Dendritic cell treated with granulocyte-macrophage colony-stimulating factor and Interleukin-4, amounts not matched to agents 40 ng/mL and 50 ng/mL, for 4 days (primary cell): ENCODE results near the gene RBMS3.

Source experiments
- H3K27ac Mint-ChIP-seq: one replicate; pipeline ENCODE4 v1.8.0; 2022; ENCODE audit warnings: mild to moderate bottlenecking, mixed read lengths
- H3K27me3 Mint-ChIP-seq: one replicate; pipeline ENCODE4 v1.8.0; 2022; ENCODE audit warnings: mild to moderate bottlenecking, mixed read lengths
- H3K36me3 Mint-ChIP-seq: one replicate; pipeline ENCODE4 v1.8.0; 2022; ENCODE audit warnings: low read depth, mixed read lengths
- H3K4me1 Mint-ChIP-seq: one replicate; pipeline ENCODE4 v1.8.0; 2022; ENCODE audit warnings: low read depth, mixed read lengths
- H3K4me3 Mint-ChIP-seq: one replicate; pipeline ENCODE4 v1.8.0; 2022; ENCODE audit warnings: mild to moderate bottlenecking, moderate library complexity, mixed read lengths
- H3K9me3 Mint-ChIP-seq: one replicate; pipeline ENCODE4 v1.8.0; 2022; ENCODE audit warnings: mixed read lengths
- intact Hi-C: fragments of 100-400 bp; cut with micrococcal nuclease; formaldehyde crosslinking; loops from one replicate; pipeline ENCODE4 v1.15.0; 2022

Gene RBMS3

DNA sequence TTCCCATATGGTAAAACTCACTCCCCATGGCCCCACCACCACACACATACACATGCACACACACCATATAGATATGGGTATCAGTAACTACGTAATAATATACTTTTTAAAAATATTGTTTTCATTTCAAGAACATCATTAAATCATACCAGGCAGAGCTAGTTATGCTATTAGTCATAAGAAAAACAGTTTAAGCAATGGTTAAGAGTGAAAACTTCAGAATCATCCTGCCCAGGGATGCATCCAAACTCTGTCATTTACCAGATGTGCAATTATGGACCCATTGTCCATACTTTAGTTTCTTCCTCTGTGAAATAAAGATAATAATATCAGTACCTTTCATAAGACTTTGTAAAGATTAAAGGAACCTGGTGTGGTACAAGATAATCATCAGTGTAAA, 608.3 kb downstream of the RBMS3 start:
- intact Hi-C loops, result no loop called here
- H3K4me3 Mint-ChIP-seq, result no peak overlapping the region
- no peaks in the 10 kb centered on the region for H3K36me3 Mint-ChIP-seq
- H3K9me3 Mint-ChIP-seq, result peaks cover 9% of the 10 kb centered on the region
- H3K4me1 Mint-ChIP-seq, result no peaks in the 10 kb centered on the region
- H3K27ac Mint-ChIP-seq, result no peak overlapping the region
- H3K27me3 Mint-ChIP-seq, result no peaks in the 10 kb centered on the region

DNA sequence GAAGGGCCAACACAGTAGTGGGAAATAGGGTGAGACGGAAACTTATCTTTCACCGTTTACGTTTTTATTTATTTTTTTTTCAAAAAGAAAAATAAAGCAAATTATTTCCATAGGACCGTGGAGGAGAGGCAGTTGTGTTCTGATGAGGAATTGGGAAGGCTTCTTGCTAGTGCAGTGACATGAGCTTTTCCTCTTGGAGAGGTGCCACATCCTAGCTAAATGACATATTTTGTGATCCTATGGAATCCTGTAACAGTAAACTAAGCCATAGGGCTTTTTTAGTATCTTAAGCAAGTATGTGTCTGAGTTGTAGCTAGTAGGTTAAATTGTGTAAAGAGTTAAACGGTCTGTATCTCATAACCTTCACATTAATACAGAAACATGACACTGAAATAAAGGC, 609.9 kb downstream of the RBMS3 start:
- Mint-ChIP-seq H3K4me1 (no peaks in the 10 kb centered on the region), H3K36me3 (no peaks in the 10 kb centered on the region), H3K9me3 (peaks cover 9% of the 10 kb centered on the region), H3K27ac (no peak overlapping the region), H3K27me3 (no peaks in the 10 kb centered on the region), H3K4me3 (no peak overlapping the region)
- intact Hi-C loops, result no loop called here

DNA sequence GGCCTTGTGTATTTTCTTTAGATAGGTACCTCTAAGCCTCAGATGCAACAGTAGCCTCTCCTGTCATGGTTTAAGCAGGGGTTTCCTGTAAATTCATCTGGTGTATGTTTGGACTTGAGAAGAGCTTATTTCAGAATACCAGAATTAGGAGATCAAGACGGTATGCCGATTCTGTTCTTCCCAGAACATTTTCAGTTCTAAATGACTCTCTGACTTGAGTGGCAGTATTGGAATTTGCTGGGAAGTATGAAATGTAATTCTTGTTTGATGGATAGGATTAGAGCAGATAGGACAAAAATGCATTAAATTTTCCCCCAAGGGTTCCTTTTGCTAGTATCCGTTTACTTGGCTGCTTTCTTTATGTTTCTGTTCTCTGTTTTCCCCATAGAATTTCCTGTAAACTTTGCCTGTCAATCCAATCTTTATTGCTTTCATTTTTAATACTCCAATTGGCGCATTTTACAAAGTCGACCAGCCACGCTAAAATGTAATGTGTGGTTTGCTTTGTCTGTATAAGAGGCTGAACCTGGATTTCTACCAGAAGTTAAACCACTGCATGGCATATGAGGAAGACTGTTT, 612.2 kb downstream of the RBMS3 start:
- Mint-ChIP-seq H3K27me3 (no peaks in the 10 kb centered on the region), H3K9me3 (peaks cover 9% of the 10 kb centered on the region), H3K36me3 (no peaks in the 10 kb centered on the region), H3K4me1 (no peaks in the 10 kb centered on the region), H3K4me3 (no peak overlapping the region), H3K27ac (no peak overlapping the region)
- intact Hi-C loops, result no loop called here

- Mint-ChIP-seq H3K36me3 (no peaks in the 10 kb centered on the region), H3K27me3 (no peaks in the 10 kb centered on the region), H3K4me1 (no peaks in the 10 kb centered on the region), H3K4me3 (no peak overlapping the region), H3K9me3 (no peaks in the 10 kb centered on the region), H3K27ac (no peak overlapping the region)
- intact Hi-C loops, result no loop called here
These were observed 616.0 kb downstream of the RBMS3 start for GRCh38 chr3:29896856-29897255.

GRCh38 chr3:29898171-29898965, 617.5 kb downstream of the RBMS3 start:
- Mint-ChIP-seq H3K4me3 (no peak overlapping the region), H3K4me1 (no peaks in the 10 kb centered on the region), H3K36me3 (no peaks in the 10 kb centered on the region), H3K9me3 (no peaks in the 10 kb centered on the region), H3K27me3 (no peaks in the 10 kb centered on the region), H3K27ac (no peak overlapping the region)
- intact Hi-C loops, result no loop called here

DNA sequence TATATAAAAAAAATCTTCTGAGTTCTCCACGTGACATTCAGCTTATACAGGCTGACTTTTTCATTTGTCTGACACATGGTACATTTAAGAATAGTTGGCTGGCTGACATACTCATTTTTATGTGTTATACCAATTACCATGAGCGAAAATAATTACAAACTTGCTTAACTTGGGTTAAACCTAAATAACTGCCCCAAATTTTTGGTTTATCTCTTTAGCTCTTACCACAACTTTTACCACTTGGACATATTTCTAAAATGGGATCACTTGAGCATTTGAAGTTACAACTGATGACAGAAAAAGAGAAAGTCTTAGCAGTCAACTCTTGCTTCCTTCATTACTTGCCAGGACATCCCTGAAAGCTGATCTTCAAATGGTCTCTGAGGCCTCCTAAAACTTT, 618.1 kb downstream of the RBMS3 start:
- H3K27me3 Mint-ChIP-seq, result no peaks in the 10 kb centered on the region
- intact Hi-C loops, result no loop called here
- H3K4me3 Mint-ChIP-seq, result no peak overlapping the region
- H3K4me1 Mint-ChIP-seq, result no peaks in the 10 kb centered on the region
- H3K27ac Mint-ChIP-seq, result no peak overlapping the region
- H3K9me3 Mint-ChIP-seq, result no peaks in the 10 kb centered on the region
- H3K36me3 Mint-ChIP-seq, result no peaks in the 10 kb centered on the region

- no peaks in the 10 kb centered on the region for H3K36me3 Mint-ChIP-seq
- no peaks in the 10 kb centered on the region for H3K27me3 Mint-ChIP-seq
- intact Hi-C loops, result no loop called here
- no peaks in the 10 kb centered on the region for H3K9me3 Mint-ChIP-seq
- no peaks in the 10 kb centered on the region for H3K4me1 Mint-ChIP-seq
- H3K27ac Mint-ChIP-seq, result no peak overlapping the region
- no peak overlapping the region for H3K4me3 Mint-ChIP-seq
These were observed 620.2 kb downstream of the RBMS3 start for GRCh38 chr3:29901097-29901496.

DNA sequence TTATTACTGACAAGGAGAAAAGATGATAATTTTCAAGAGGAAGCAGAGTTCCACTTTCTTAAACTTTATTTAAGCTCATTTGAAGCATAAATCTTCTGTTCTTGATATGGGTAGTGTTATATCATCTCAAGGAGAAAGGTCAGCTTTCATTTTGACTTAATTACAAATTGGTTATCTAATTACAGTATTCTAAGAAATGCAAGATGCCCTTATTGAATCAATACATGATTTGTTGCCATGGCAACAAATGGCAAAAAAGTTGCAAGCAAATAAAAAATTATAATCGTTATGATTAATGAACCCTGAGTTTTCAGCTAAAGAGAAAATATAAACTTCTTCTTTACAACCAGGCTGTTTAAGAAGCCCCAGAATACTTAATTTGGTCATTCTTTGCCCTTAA, 622.7 kb downstream of the RBMS3 start:
- intact Hi-C loops, result no loop called here
- H3K4me1 Mint-ChIP-seq, result no peaks in the 10 kb centered on the region
- no peaks in the 10 kb centered on the region for H3K27me3 Mint-ChIP-seq
- H3K27ac Mint-ChIP-seq, result no peak overlapping the region
- H3K9me3 Mint-ChIP-seq, result no peaks in the 10 kb centered on the region
- no peak overlapping the region for H3K4me3 Mint-ChIP-seq
- H3K36me3 Mint-ChIP-seq, result no peaks in the 10 kb centered on the region

- no peak overlapping the region for H3K27ac Mint-ChIP-seq
- intact Hi-C loops, result no loop called here
- no peaks in the 10 kb centered on the region for H3K36me3 Mint-ChIP-seq
- no peaks in the 10 kb centered on the region for H3K4me1 Mint-ChIP-seq
- H3K9me3 Mint-ChIP-seq, result no peaks in the 10 kb centered on the region
- H3K4me3 Mint-ChIP-seq, result no peak overlapping the region
- no peaks in the 10 kb centered on the region for H3K27me3 Mint-ChIP-seq
These were observed 626.0 kb downstream of the RBMS3 start for GRCh38 chr3:29906906-29907305.

DNA sequence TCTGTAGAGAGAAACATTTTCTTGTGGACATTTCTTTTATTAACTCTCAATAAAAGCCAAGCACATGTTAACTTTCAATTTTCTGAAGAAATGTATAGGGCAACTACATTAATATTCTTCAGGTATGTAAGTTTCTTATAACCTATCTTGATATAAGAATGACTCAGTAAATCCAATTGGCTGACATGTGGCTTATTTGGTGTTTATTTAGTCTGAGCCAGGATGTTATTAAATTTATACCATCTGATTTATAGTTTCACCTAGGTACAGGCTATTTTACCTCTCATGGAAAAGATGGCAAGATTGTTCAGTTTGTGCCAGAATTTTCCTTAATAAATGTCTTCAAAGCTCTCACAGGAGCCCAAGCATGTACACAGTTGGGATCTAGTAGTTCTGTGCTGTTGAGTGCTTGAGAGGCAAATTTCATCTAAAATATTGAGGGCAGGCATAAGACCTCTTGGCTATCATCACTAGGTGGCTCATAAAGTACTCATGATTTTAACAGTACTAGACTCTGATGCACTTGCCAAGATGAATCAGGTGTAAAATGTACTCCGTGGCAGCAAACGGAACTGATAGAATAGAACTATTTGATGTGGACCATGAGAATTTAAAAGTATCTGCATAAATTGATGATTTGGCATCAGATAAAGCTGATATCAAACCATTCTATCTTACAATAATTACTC, 631.9 kb downstream of the RBMS3 start:
- H3K27me3 Mint-ChIP-seq, result no peaks in the 10 kb centered on the region
- no peaks in the 10 kb centered on the region for H3K36me3 Mint-ChIP-seq
- H3K4me1 Mint-ChIP-seq, result no peaks in the 10 kb centered on the region
- no peak overlapping the region for H3K27ac Mint-ChIP-seq
- intact Hi-C loops, result no loop called here
- H3K4me3 Mint-ChIP-seq, result no peak overlapping the region
- H3K9me3 Mint-ChIP-seq, result no peaks in the 10 kb centered on the region

DNA sequence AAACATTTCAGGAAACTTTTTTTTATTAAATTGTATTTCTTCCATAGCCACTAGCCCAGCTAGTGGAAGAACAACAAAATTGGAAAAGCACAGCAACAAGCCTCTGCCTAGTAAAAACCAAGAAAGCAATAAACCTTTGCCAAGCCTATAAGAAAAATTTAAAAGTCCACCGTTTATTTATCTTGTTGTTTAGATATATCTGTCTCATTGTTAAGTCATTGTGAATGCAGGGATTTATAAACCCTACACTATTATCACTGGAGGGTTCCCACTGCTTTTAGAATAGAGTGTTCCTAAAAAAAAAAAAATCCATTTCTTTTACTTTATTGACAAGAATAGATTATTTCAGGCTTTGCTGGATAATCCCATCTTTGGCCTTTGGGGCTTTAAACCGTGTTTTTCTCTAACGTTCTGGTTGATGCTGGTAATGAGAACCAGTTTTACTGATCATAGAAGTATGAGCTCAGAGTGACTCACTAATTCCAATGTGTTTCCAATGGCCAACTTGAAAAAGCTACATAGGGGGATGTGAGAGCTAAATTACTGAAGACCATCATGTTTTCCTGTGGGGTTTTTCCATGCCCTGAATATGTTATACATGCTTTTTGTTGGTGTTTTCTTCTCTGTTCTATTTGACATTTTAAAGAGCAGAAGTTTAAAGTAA, 634.1 kb downstream of the RBMS3 start:
- Mint-ChIP-seq H3K27ac (no peak overlapping the region), H3K4me1 (no peaks in the 10 kb centered on the region), H3K9me3 (no peaks in the 10 kb centered on the region), H3K27me3 (no peaks in the 10 kb centered on the region), H3K36me3 (no peaks in the 10 kb centered on the region), H3K4me3 (no peak overlapping the region)
- intact Hi-C loops, result no loop called here

GRCh38 chr3:29919571-29919970, 638.7 kb downstream of the RBMS3 start:
- Mint-ChIP-seq H3K27ac (no peak overlapping the region), H3K27me3 (no peaks in the 10 kb centered on the region), H3K4me3 (no peak overlapping the region), H3K4me1 (no peaks in the 10 kb centered on the region), H3K9me3 (no peaks in the 10 kb centered on the region), H3K36me3 (no peaks in the 10 kb centered on the region)
- intact Hi-C loops, result no loop called here

GRCh38 chr3:29922992-29923746, 642.3 kb downstream of the RBMS3 start:
- Mint-ChIP-seq H3K9me3 (no peaks in the 10 kb centered on the region), H3K36me3 (no peaks in the 10 kb centered on the region), H3K27ac (no peak overlapping the region), H3K4me1 (no peaks in the 10 kb centered on the region), H3K27me3 (no peaks in the 10 kb centered on the region), H3K4me3 (no peak overlapping the region)
- intact Hi-C loops, result no loop called here
